Measurements from ENCODE around the gene CLDN4. TPM values are rescaled to one million over a fixed set of nuclear protein-coding genes. Genes with fewer than 3 reads are reported as not detected.

CLDN4 gene
- total RNA-seq, 2 experiments from 2014 or later: 0.12 to 0.16 TPM

GRCh38 chr7:73865738-73866445 lies 35.1 kb downstream of the CLDN4 start:
- Mint-ChIP-seq H3K9me3 (ENCODE audit: low read depth) (no peaks in the 10 kb centered on the region), H3K4me1 (no peaks in the 10 kb centered on the region), H3K36me3 (ENCODE audit: low read depth) (no peaks in the 10 kb centered on the region), H3K27me3 (no peaks in the 10 kb centered on the region), H3K27ac (no peak overlapping the region), H3K4me3 (no peak overlapping the region)
- ATAC-seq (peak; percentile 36), DNase-seq (peak; percentile 48)
- intact Hi-C loops (cut with DNase I, micrococcal nuclease): loop anchor here (1.0 to 2.0 kb wide), 3 partner anchors 113 to 161 kb away; no protein-coding TSS in a partner anchor
- POLR2A ChIA-PET: no interaction called here
- CTCF ChIA-PET: interaction anchor here (0.8 to 1.0 kb wide), 2 partner anchors 94 to 158 kb away, joined by 3 to 5 read pairs; no protein-coding TSS in a partner anchor

GRCh38 chr7:73866446-73866767 lies 35.6 kb downstream of the CLDN4 start:
- DNase-seq (no peak), ATAC-seq (no peak)
- CTCF ChIA-PET: interaction anchor here (1.0 kb wide), 1 partner anchor 158 kb away, joined by 3 read pairs; no protein-coding TSS in a partner anchor
- no peaks in the 10 kb centered on the region for H3K27me3 Mint-ChIP-seq
- H3K36me3 Mint-ChIP-seq (ENCODE audit: low read depth): no peaks in the 10 kb centered on the region
- no peaks in the 10 kb centered on the region for H3K4me1 Mint-ChIP-seq
- no peaks in the 10 kb centered on the region for H3K9me3 Mint-ChIP-seq (ENCODE audit: low read depth)
- POLR2A ChIA-PET: no interaction called here
- no peak overlapping the region for H3K27ac Mint-ChIP-seq
- intact Hi-C loops (cut with DNase I, micrococcal nuclease): loop anchor here (1.0 to 2.0 kb wide), 3 partner anchors 113 to 161 kb away; no protein-coding TSS in a partner anchor
- H3K4me3 Mint-ChIP-seq: no peak overlapping the region

GRCh38 chr7:73869011-73869798 lies 38.4 kb downstream of the CLDN4 start:
- ATAC-seq: no peak
- no peaks in the 10 kb centered on the region for H3K4me1 Mint-ChIP-seq
- intact Hi-C loops (cut with DNase I, micrococcal nuclease): no loop called here
- H3K27ac Mint-ChIP-seq: no peak overlapping the region
- POLR2A ChIA-PET: no interaction called here
- no peaks in the 10 kb centered on the region for H3K9me3 Mint-ChIP-seq (ENCODE audit: low read depth)
- no peaks in the 10 kb centered on the region for H3K27me3 Mint-ChIP-seq
- CTCF ChIA-PET: interaction anchor here (0.5 to 1.2 kb wide), 2 partner anchors 55 to 117 kb away, joined by 3 read pairs; no protein-coding TSS in a partner anchor
- H3K36me3 Mint-ChIP-seq (ENCODE audit: low read depth): no peaks in the 10 kb centered on the region
- H3K4me3 Mint-ChIP-seq: no peak overlapping the region
- no peak for DNase-seq

- DNase-seq (no peak), ATAC-seq (no peak)
- Mint-ChIP-seq H3K4me3 (no peak overlapping the region), H3K27ac (no peak overlapping the region), H3K4me1 (no peaks in the 10 kb centered on the region), H3K27me3 (no peaks in the 10 kb centered on the region), H3K36me3 (ENCODE audit: low read depth) (no peaks in the 10 kb centered on the region), H3K9me3 (ENCODE audit: low read depth) (no peaks in the 10 kb centered on the region)
- POLR2A ChIA-PET: no interaction called here
- intact Hi-C loops (cut with DNase I, micrococcal nuclease): loop anchor here in 1 of 2 experiments (10.0 kb wide), 1 partner anchor 515 kb away; no protein-coding TSS in a partner anchor
- CTCF ChIA-PET: no interaction called here
Observed at GRCh38 chr7:73870041-73870492, 39.3 kb downstream of the CLDN4 start.

- no peaks in the 10 kb centered on the region for H3K36me3 Mint-ChIP-seq (ENCODE audit: low read depth)
- ATAC-seq: no peak
- no peaks in the 10 kb centered on the region for H3K9me3 Mint-ChIP-seq (ENCODE audit: low read depth)
- H3K4me3 Mint-ChIP-seq: no peak overlapping the region
- intact Hi-C loops (cut with DNase I, micrococcal nuclease): loop anchor here in 1 of 2 experiments (10.0 kb wide), 1 partner anchor 513 kb away; no protein-coding TSS in a partner anchor
- no peaks in the 10 kb centered on the region for H3K4me1 Mint-ChIP-seq
- DNase-seq: no peak
- no peak overlapping the region for H3K27ac Mint-ChIP-seq
- ChIA-PET CTCF (no interaction called here), POLR2A (interaction anchor here (0.6 kb wide), 1 partner anchor 99 kb away, joined by 4 read pairs; no protein-coding TSS in a partner anchor)
- no peaks in the 10 kb centered on the region for H3K27me3 Mint-ChIP-seq
Observed at GRCh38 chr7:73871163-73872011, 40.6 kb downstream of the CLDN4 start.

- CTCF ChIA-PET: no interaction called here
Observed at GRCh38 chr7:73872056-73872908, 41.5 kb downstream of the CLDN4 start.

GRCh38 chr7:73876361-73876760 lies 45.6 kb downstream of the CLDN4 start:
- Mint-ChIP-seq H3K27me3 (no peaks in the 10 kb centered on the region), H3K4me1 (no peaks in the 10 kb centered on the region), H3K36me3 (ENCODE audit: low read depth) (no peaks in the 10 kb centered on the region), H3K4me3 (no peak overlapping the region), H3K27ac (no peak overlapping the region), H3K9me3 (ENCODE audit: low read depth) (no peaks in the 10 kb centered on the region)
- no peak for ATAC-seq
- POLR2A ChIA-PET: no interaction called here
- no peak for DNase-seq
- intact Hi-C loops (cut with DNase I, micrococcal nuclease): loop anchor here in 1 of 2 experiments (10.0 kb wide), 1 partner anchor 508 kb away; no protein-coding TSS in a partner anchor
- CTCF ChIA-PET: no interaction called here

More at GRCh38 chr7:73872056-73872908, 41.5 kb downstream of the CLDN4 start:
- Mint-ChIP-seq H3K36me3 (ENCODE audit: low read depth) (no peaks in the 10 kb centered on the region), H3K27ac (no peak overlapping the region), H3K4me1 (no peaks in the 10 kb centered on the region), H3K27me3 (no peaks in the 10 kb centered on the region), H3K9me3 (ENCODE audit: low read depth) (no peaks in the 10 kb centered on the region), H3K4me3 (no peak overlapping the region)
- ATAC-seq (no peak), DNase-seq (no peak)
- POLR2A ChIA-PET: no interaction called here
- intact Hi-C loops (cut with DNase I, micrococcal nuclease): loop anchor here in 1 of 2 experiments (10.0 kb wide), 1 partner anchor 513 kb away; no protein-coding TSS in a partner anchor

GRCh38 chr7:73876973-73877372 lies 46.2 kb downstream of the CLDN4 start:
- no peak overlapping the region for H3K27ac Mint-ChIP-seq
- no peak overlapping the region for H3K4me3 Mint-ChIP-seq
- no peaks in the 10 kb centered on the region for H3K36me3 Mint-ChIP-seq (ENCODE audit: low read depth)
- H3K4me1 Mint-ChIP-seq: no peaks in the 10 kb centered on the region
- ChIA-PET CTCF (no interaction called here), POLR2A (no interaction called here)
- H3K27me3 Mint-ChIP-seq: no peaks in the 10 kb centered on the region
- no peaks in the 10 kb centered on the region for H3K9me3 Mint-ChIP-seq (ENCODE audit: low read depth)
- ATAC-seq: no peak
- intact Hi-C loops (cut with DNase I, micrococcal nuclease): loop anchor here in 1 of 2 experiments (10.0 kb wide), 1 partner anchor 508 kb away; no protein-coding TSS in a partner anchor
- DNase-seq: no peak

GRCh38 chr7:73879977-73880681 lies 49.3 kb downstream of the CLDN4 start:
- Mint-ChIP-seq H3K4me1 (no peaks in the 10 kb centered on the region), H3K9me3 (ENCODE audit: low read depth) (no peaks in the 10 kb centered on the region), H3K27ac (no peak overlapping the region), H3K27me3 (no peaks in the 10 kb centered on the region), H3K36me3 (ENCODE audit: low read depth) (no peaks in the 10 kb centered on the region), H3K4me3 (no peak overlapping the region)
- CTCF ChIA-PET: interaction anchor here (0.6 kb wide), 1 partner anchor 233 kb away, joined by 3 read pairs; no protein-coding TSS in a partner anchor
- intact Hi-C loops (cut with DNase I, micrococcal nuclease): loop anchor here in 1 of 2 experiments (10.0 kb wide), 1 partner anchor 505 kb away; no protein-coding TSS in a partner anchor
- DNase-seq (no peak), ATAC-seq (no peak)
- POLR2A ChIA-PET: no interaction called here

GRCh38 chr7:73880755-73881328 lies 50.0 kb downstream of the CLDN4 start:
- H3K27ac Mint-ChIP-seq: no peak overlapping the region
- CTCF ChIA-PET: interaction anchor here (0.5 kb wide), 1 partner anchor 62 kb away, joined by 3 read pairs; no protein-coding TSS in a partner anchor

More at GRCh38 chr7:73880755-73881328, 50.0 kb downstream of the CLDN4 start:
- DNase-seq: no peak
- H3K4me1 Mint-ChIP-seq: no peaks in the 10 kb centered on the region
- no peaks in the 10 kb centered on the region for H3K27me3 Mint-ChIP-seq
- no peak for ATAC-seq
- no peaks in the 10 kb centered on the region for H3K36me3 Mint-ChIP-seq (ENCODE audit: low read depth)
- intact Hi-C loops (cut with DNase I, micrococcal nuclease): no loop called here
- POLR2A ChIA-PET: no interaction called here
- H3K4me3 Mint-ChIP-seq: no peak overlapping the region
- no peaks in the 10 kb centered on the region for H3K9me3 Mint-ChIP-seq (ENCODE audit: low read depth)

Measured in activated CD4-positive, alpha-beta T cell treated with anti-CD3 and anti-CD28 coated beads for 36 hours (primary cell).